ENCODE results near the gene CNPY2.
"Not testable (repeated sequence)": the region's sequence is repeated elsewhere in the genome, so short reads cannot be mapped to it uniquely, and the experiment has no call there.

DNA sequence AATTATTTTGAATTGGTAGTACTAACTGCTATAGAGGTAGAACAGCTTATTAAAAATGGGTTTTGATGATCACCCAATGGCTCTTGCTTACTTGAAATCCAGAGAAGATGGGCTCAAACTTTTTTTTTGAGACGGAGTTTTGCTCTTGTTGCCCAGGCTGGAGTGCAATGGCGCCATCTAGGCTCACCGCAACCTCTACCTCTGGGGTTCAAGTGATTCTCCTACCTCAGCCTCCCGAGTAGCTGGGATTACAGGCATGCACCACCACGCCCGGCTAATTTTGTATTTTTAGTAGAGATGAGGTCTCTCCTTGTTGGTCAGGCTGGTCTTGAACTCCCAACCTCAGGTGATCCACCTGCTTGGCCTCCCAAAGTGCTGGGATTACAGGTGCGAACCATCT lies 52.8 kb downstream of the CNPY2 start:
- TF ChIP-seq, protein P1, sequence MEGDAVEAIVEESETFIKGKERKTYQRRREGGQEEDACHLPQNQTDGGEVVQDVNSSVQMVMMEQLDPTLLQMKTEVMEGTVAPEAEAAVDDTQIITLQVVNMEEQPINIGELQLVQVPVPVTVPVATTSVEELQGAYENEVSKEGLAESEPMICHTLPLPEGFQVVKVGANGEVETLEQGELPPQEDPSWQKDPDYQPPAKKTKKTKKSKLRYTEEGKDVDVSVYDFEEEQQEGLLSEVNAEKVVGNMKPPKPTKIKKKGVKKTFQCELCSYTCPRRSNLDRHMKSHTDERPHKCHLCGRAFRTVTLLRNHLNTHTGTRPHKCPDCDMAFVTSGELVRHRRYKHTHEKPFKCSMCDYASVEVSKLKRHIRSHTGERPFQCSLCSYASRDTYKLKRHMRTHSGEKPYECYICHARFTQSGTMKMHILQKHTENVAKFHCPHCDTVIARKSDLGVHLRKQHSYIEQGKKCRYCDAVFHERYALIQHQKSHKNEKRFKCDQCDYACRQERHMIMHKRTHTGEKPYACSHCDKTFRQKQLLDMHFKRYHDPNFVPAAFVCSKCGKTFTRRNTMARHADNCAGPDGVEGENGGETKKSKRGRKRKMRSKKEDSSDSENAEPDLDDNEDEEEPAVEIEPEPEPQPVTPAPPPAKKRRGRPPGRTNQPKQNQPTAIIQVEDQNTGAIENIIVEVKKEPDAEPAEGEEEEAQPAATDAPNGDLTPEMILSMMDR (IDR thresholded peaks at IDR 0.05), result not testable (repeated sequence)
- not testable (repeated sequence) for TF ChIP-seq POLR2A (IDR thresholded peaks at IDR 0.05)
